ENCODE results near the gene FAM83B.
"Not testable (repeated sequence)": the region's sequence is repeated elsewhere in the genome, so short reads cannot be mapped to it uniquely, and the experiment has no call there.

FAM83B gene

GRCh38 chr6:54959820-54960219 lies 113.2 kb downstream of the FAM83B start:
- no peaks in the 10 kb centered on the region for H3K36me3 ChIP-seq
- H3K4me3 ChIP-seq (ENCODE audit: low read depth, low read length): no peak overlapping the region
- peaks cover 12% of the 10 kb centered on the region for H3K27me3 ChIP-seq (ENCODE audit: insufficient read depth, low read depth, severe bottlenecking)
- no peak overlapping the region for H3K27ac ChIP-seq
- no peaks in the 10 kb centered on the region for H3K9me3 ChIP-seq (ENCODE audit: severe bottlenecking)
- no peak for TF ChIP-seq CTCF (IDR thresholded peaks at IDR 0.05; ENCODE audit: low read depth, low read length)
- DNase-seq: peak; percentile 29

GRCh38 chr6:54961372-54961771 lies 114.8 kb downstream of the FAM83B start:
- H3K36me3 ChIP-seq; H3K9me3 ChIP-seq (ENCODE audit: severe bottlenecking); DNase-seq; H3K4me3 ChIP-seq (ENCODE audit: low read depth, low read length); H3K27ac ChIP-seq: not testable (repeated sequence)
- H3K27me3 ChIP-seq (ENCODE audit: insufficient read depth, low read depth, severe bottlenecking): peaks cover 12% of the 10 kb centered on the region

GRCh38 chr6:54970337-54970736 lies 123.8 kb downstream of the FAM83B start:
- no peak overlapping the region for H3K4me3 ChIP-seq (ENCODE audit: low read depth, low read length)
- no peak for TF ChIP-seq CTCF (IDR thresholded peaks at IDR 0.05; ENCODE audit: low read depth, low read length)

GRCh38 chr6:54971825-54972224 lies 125.3 kb downstream of the FAM83B start:
- Histone ChIP-seq H3K27me3 (ENCODE audit: insufficient read depth, low read depth, severe bottlenecking) (peaks cover 9% of the 10 kb centered on the region), H3K36me3 (no peaks in the 10 kb centered on the region), H3K4me3 (ENCODE audit: low read depth, low read length) (no peak overlapping the region), H3K27ac (no peak overlapping the region), H3K9me3 (ENCODE audit: severe bottlenecking) (no peaks in the 10 kb centered on the region)
- no peak for DNase-seq
- no peak for TF ChIP-seq CTCF (IDR thresholded peaks at IDR 0.05; ENCODE audit: low read depth, low read length)

More at GRCh38 chr6:54970337-54970736, 123.8 kb downstream of the FAM83B start:
- H3K36me3 ChIP-seq: no peaks in the 10 kb centered on the region
- H3K27me3 ChIP-seq (ENCODE audit: insufficient read depth, low read depth, severe bottlenecking): peaks cover 9% of the 10 kb centered on the region
- H3K27ac ChIP-seq: no peak overlapping the region
- H3K9me3 ChIP-seq (ENCODE audit: severe bottlenecking): no peaks in the 10 kb centered on the region
- no peak for DNase-seq

- DNase-seq, H3K36me3 ChIP-seq: not testable (repeated sequence)
- H3K27me3 ChIP-seq (ENCODE audit: insufficient read depth, low read depth, severe bottlenecking): peaks cover 18% of the 10 kb centered on the region
Observed at GRCh38 chr6:54979161-54979560, 132.6 kb downstream of the FAM83B start.

GRCh38 chr6:54980511-54981275 lies 134.1 kb downstream of the FAM83B start:
- Histone ChIP-seq H3K9me3 (ENCODE audit: severe bottlenecking) (no peaks in the 10 kb centered on the region), H3K27ac (no peak overlapping the region), H3K27me3 (ENCODE audit: insufficient read depth, low read depth, severe bottlenecking) (peaks cover 12% of the 10 kb centered on the region), H3K36me3 (no peaks in the 10 kb centered on the region), H3K4me3 (ENCODE audit: low read depth, low read length) (no peak overlapping the region)
- DNase-seq: no peak
- no peak for TF ChIP-seq CTCF (IDR thresholded peaks at IDR 0.05; ENCODE audit: low read depth, low read length)

More at GRCh38 chr6:54979161-54979560, 132.6 kb downstream of the FAM83B start:
- not testable (repeated sequence) for H3K4me3 ChIP-seq (ENCODE audit: low read depth, low read length); H3K27ac ChIP-seq; H3K9me3 ChIP-seq (ENCODE audit: severe bottlenecking)

- Histone ChIP-seq H3K27ac (no peak overlapping the region), H3K36me3 (no peaks in the 10 kb centered on the region), H3K9me3 (ENCODE audit: severe bottlenecking) (peaks cover 2% of the 10 kb centered on the region), H3K4me3 (ENCODE audit: low read depth, low read length) (no peak overlapping the region), H3K27me3 (ENCODE audit: insufficient read depth, low read depth, severe bottlenecking) (peaks cover 12% of the 10 kb centered on the region)
- TF ChIP-seq CTCF (IDR thresholded peaks at IDR 0.05; ENCODE audit: low read depth, low read length): no peak
- no peak for DNase-seq
Observed at GRCh38 chr6:54981276-54981609, 134.7 kb downstream of the FAM83B start.

Data from WERI-Rb-1 (cell line).